ENCODE results near the gene DRC7.
"Not testable (repeated sequence)": the region's sequence is repeated elsewhere in the genome, so short reads cannot be mapped to it uniquely, and the experiment has no call there.

The DRC7 gene

GRCh38 chr16:57660715-57661463 is 33.7 kb upstream of the DRC7 start:
- no peak for DNase-seq

- DNase-seq: no peak
These were observed 33.1 kb upstream of the DRC7 start for GRCh38 chr16:57661510-57661909.

- no peak for DNase-seq
These were observed 32.4 kb upstream of the DRC7 start for GRCh38 chr16:57661936-57662906.

GRCh38 chr16:57663436-57663835 is 31.2 kb upstream of the DRC7 start:
- no peak for DNase-seq

GRCh38 chr16:57663917-57664661 is 30.5 kb upstream of the DRC7 start:
- no peak for DNase-seq

- no peak for DNase-seq
These were observed 30.0 kb upstream of the DRC7 start for GRCh38 chr16:57664662-57665025.

GRCh38 chr16:57665541-57665940 is 29.1 kb upstream of the DRC7 start:
- DNase-seq: no peak

GRCh38 chr16:57666353-57667047 is 28.1 kb upstream of the DRC7 start:
- no peak for DNase-seq

GRCh38 chr16:57667048-57667525 is 27.5 kb upstream of the DRC7 start:
- DNase-seq: no peak

GRCh38 chr16:57667526-57668262 is 26.9 kb upstream of the DRC7 start:
- DNase-seq: peak; percentile 16 to 82

GRCh38 chr16:57668263-57668571 is 26.4 kb upstream of the DRC7 start, which contains the start of gene ADGRG3:
Gene ADGRG3 (plus strand): TSS chr16:57668306. CDS start chr16:57668348, 42 bp downstream.
- no peak for DNase-seq

- no peak for DNase-seq
These were observed 25.8 kb upstream of the DRC7 start for GRCh38 chr16:57668630-57669475.

- DNase-seq: no peak
These were observed 25.0 kb upstream of the DRC7 start for GRCh38 chr16:57669476-57670162.

GRCh38 chr16:57670196-57670595 is 24.4 kb upstream of the DRC7 start:
- no peak for DNase-seq

- not testable (repeated sequence) for DNase-seq
These were observed 23.2 kb upstream of the DRC7 start for GRCh38 chr16:57671451-57671850.

- no peak for DNase-seq
These were observed 22.2 kb upstream of the DRC7 start for GRCh38 chr16:57672416-57672815.

- no peak for DNase-seq
These were observed 21.8 kb upstream of the DRC7 start for GRCh38 chr16:57672824-57673223.

- no peak for DNase-seq
These were observed 18.7 kb upstream of the DRC7 start for GRCh38 chr16:57675741-57676551.

- DNase-seq: no peak
These were observed 18.0 kb upstream of the DRC7 start for GRCh38 chr16:57676553-57677085.
